Peyer's patch (tissue), 4 donors: Measurements from ENCODE around the gene MBD3. TPM values are rescaled to one million over a fixed set of nuclear protein-coding genes. Genes with fewer than 3 reads are reported as not detected.
"Not testable (repeated sequence)": the region's sequence is repeated elsewhere in the genome, so short reads cannot be mapped to it uniquely, and the experiment has no call there.

Experiments used
- DNase-seq, 3 donors: peaks; one replicate each; pipeline ENCODE4 v3.0.0-alpha.2; 2017 to 2019
- H3K27ac ChIP-seq, 4 donors: fragments of 200-600 bp; sonication (generic); one replicate each; pipeline ENCODE4 v1.5.1; 2016 to 2019
- H3K27me3 ChIP-seq, 2 donors: fragments of 200-600 bp; sonication (generic); one replicate each; pipeline ENCODE4 v1.5.1; 2019
- H3K36me3 ChIP-seq, 3 donors: fragments of 200-600 bp; sonication (generic); one replicate each; pipeline ENCODE4 v1.5.1; 2016 to 2019
- H3K4me1 ChIP-seq, 4 donors: fragments of 200-600 bp; sonication (generic); one replicate each; pipeline ENCODE4 v1.5.1; 2016 to 2019
- H3K4me3 ChIP-seq, 4 donors: fragments of 200-600 bp; sonication (generic); 1 replicate in 3 of 4; 2 replicates in 1 of 4; pipeline ENCODE4 v1.5.1; 2016 to 2019; ENCODE audit warnings: mild to moderate bottlenecking in 1 of 4
- H3K9me3 ChIP-seq, 4 donors: fragments of 200-600 bp; sonication (generic); one replicate each; pipeline ENCODE4 v1.5.1; 2016 to 2019; ENCODE audit warnings: mild to moderate bottlenecking in 1 of 4
- POLR2A ChIP-seq, 2 donors: fragments of 450-650 bp; IDR thresholded peaks; one replicate each; pipeline ENCODE4 v1.5.1; 2017; ENCODE audit warnings: antibody characterized with exemption in 2 of 2, mild to moderate bottlenecking in 2 of 2, moderate library complexity in 2 of 2
- total RNA-seq, 4 donors: library from RNA; depleted of rRNA; stranded (reverse); fragments of >200 nt; gene quantifications; one replicate each; pipeline ENCODE4 v1.1.0, GENCODE V29; 2016
- TF ChIP-seq, protein P1 (sequence below), 6 experiments: fragments of 450-650 bp in 4 of 6; fragments of 200-600 bp in 2 of 6; sonication (generic) in 1 of 6; IDR thresholded peaks; one replicate each; pipeline ENCODE4 v1.5.1; 2017 to 2019; ENCODE audit warnings: antibody characterized with exemption in 6 of 6, mild to moderate bottlenecking in 3 of 6, moderate library complexity in 1 of 6

Gene MBD3
- total RNA-seq, 4 donors from 2014 or later, result 58.7 to 110 (median 81.6) TPM

GRCh38 chr19:1534972-1535371, 57.7 kb downstream of the MBD3 start:
- H3K27me3 ChIP-seq, result no peaks in the 10 kb centered on the region
- no peaks in the 10 kb centered on the region for H3K4me1 ChIP-seq
- DNase-seq, result no peak
- H3K27ac ChIP-seq, result no peak overlapping the region
- TF ChIP-seq POLR2A (IDR thresholded peaks at IDR 0.05), result no peak
- TF ChIP-seq, protein P1, sequence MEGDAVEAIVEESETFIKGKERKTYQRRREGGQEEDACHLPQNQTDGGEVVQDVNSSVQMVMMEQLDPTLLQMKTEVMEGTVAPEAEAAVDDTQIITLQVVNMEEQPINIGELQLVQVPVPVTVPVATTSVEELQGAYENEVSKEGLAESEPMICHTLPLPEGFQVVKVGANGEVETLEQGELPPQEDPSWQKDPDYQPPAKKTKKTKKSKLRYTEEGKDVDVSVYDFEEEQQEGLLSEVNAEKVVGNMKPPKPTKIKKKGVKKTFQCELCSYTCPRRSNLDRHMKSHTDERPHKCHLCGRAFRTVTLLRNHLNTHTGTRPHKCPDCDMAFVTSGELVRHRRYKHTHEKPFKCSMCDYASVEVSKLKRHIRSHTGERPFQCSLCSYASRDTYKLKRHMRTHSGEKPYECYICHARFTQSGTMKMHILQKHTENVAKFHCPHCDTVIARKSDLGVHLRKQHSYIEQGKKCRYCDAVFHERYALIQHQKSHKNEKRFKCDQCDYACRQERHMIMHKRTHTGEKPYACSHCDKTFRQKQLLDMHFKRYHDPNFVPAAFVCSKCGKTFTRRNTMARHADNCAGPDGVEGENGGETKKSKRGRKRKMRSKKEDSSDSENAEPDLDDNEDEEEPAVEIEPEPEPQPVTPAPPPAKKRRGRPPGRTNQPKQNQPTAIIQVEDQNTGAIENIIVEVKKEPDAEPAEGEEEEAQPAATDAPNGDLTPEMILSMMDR (IDR thresholded peaks at IDR 0.05), result no peak
- H3K36me3 ChIP-seq, result no peaks in the 10 kb centered on the region
- H3K9me3 ChIP-seq, result no peaks in the 10 kb centered on the region
- H3K4me3 ChIP-seq, result no peak overlapping the region

DNA sequence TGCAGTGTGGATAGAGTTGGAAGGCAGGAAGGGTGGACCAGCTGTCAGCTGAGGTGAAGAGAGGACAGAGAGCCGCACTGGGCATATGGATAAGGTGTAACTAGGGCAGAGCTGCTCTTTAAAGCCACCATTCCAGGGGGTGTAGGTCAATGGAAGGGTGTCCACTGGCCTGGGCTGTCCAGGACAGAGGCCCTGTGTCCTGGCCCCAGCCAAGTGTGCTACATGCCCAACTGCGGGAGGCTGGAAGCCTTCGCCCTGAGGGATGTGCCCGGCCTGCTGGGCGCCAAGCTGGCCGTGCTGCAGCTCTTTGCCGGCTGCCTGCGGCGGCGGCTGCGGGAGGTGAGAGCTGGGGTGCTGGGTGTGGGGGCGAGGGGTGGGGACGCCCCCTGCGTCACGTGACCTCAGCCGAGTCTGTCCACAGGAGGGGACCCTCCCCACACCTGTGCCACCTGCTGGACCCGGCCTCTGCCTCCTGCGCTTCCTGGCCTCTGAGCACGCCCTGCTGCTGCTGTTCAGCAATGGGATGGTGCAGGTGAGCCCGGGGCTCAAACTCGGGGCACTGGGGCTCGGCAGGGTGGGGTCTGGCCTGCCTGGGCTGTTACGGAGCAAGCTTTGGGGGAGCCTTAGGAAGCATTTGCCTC, 59.0 kb downstream of the MBD3 start:
- TF ChIP-seq, protein P1 (IDR thresholded peaks at IDR 0.05), result no peak
- H3K4me1 ChIP-seq, result no peaks in the 10 kb centered on the region
- no peaks in the 10 kb centered on the region for H3K9me3 ChIP-seq
- H3K4me3 ChIP-seq, result no peak overlapping the region
- no peaks in the 10 kb centered on the region for H3K27me3 ChIP-seq
- no peak for DNase-seq
- H3K36me3 ChIP-seq, result no peaks in the 10 kb centered on the region
- H3K27ac ChIP-seq, result no peak overlapping the region

DNA sequence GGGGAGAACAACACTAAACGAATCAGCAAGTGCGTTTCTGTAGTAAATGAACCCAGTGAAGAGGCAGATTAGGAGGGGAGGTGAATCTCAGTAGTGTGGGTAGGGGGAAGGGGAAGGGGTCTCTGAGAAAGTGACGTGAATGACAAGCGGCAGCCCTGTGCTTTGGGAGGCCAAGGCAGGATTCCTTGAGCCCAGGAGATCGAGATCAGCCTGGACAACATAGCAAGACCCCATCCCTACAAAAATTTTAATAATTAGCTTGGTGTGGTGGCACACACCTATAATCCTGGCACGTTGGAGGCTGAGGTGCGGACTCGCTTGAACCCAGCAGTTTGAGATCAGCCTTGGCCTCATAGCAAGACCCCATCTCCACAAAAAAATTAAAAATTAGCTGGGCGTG, 60.7 kb downstream of the MBD3 start:
- no peak for DNase-seq
- no peak overlapping the region for H3K27ac ChIP-seq
- no peaks in the 10 kb centered on the region for H3K4me1 ChIP-seq
- no peaks in the 10 kb centered on the region for H3K27me3 ChIP-seq
- no peaks in the 10 kb centered on the region for H3K36me3 ChIP-seq
- H3K9me3 ChIP-seq, result no peaks in the 10 kb centered on the region
- TF ChIP-seq POLR2A (IDR thresholded peaks at IDR 0.05), result no peak
- H3K4me3 ChIP-seq, result no peak overlapping the region

GRCh38 chr19:1531587-1531986, 61.1 kb downstream of the MBD3 start:
- Histone ChIP-seq H3K27me3 (no peaks in the 10 kb centered on the region), H3K36me3 (no peaks in the 10 kb centered on the region), H3K4me1 (no peaks in the 10 kb centered on the region), H3K4me3 (no peak overlapping the region), H3K9me3 (no peaks in the 10 kb centered on the region), H3K27ac (no peak overlapping the region)
- no peak for DNase-seq
- TF ChIP-seq, protein P1 (IDR thresholded peaks at IDR 0.05), result no peak

- not testable (repeated sequence) for DNase-seq, H3K27ac ChIP-seq
Observed at GRCh38 chr19:1530856-1531255, 61.8 kb downstream of the MBD3 start.

GRCh38 chr19:1529430-1529816, 63.2 kb downstream of the MBD3 start:
- Histone ChIP-seq H3K27ac (no peak overlapping the region), H3K4me3 (no peak overlapping the region), H3K4me1 (no peaks in the 10 kb centered on the region), H3K9me3 (no peaks in the 10 kb centered on the region), H3K36me3 (no peaks in the 10 kb centered on the region), H3K27me3 (peaks cover 0 to 14% of the 10 kb centered on the region in 2 donors)
- DNase-seq, result no peak
- TF ChIP-seq, protein P1 (IDR thresholded peaks at IDR 0.05), result no peak
- TF ChIP-seq POLR2A (IDR thresholded peaks at IDR 0.05), result no peak

More at GRCh38 chr19:1530856-1531255, 61.8 kb downstream of the MBD3 start:
- not testable (repeated sequence) for H3K4me1 ChIP-seq, H3K36me3 ChIP-seq, H3K4me3 ChIP-seq, H3K9me3 ChIP-seq, H3K27me3 ChIP-seq
